ENCODE data around the gene CHML.

The CHML gene

DNA sequence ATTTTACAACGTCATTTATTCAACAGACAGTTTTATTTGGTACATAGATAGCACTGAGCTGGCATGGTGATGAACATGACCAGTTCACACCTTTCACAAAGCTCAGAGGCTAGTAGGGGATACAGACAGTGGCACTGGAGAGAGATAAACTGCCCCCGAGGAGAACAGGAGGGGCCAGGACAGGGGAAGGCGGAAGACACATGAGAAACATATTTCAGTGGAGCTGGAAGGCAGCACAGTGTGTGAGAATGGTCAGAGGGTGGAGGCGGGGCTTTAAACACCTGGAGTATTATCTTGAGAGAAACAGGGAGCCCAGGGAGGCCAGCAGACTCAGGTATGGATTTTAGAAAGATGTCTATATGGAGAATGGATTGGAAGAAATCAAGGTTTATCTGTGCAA lies 49.5 kb downstream of the CHML start:
- DNase-seq (ENCODE audit: low spot score), result no peak
